HFFc6 (cell line): ENCODE measurements around the gene PHRF1. TPM values are rescaled to one million over a fixed set of nuclear protein-coding genes. Genes with fewer than 3 reads are reported as not detected.

Source experiments
- DNase-seq: peaks from one replicate; pipeline ENCODE4 v3.0.0-alpha.2; 2018
- H3K27ac Mint-ChIP-seq: 2 replicates; pipeline ENCODE4 v1.8.0; 2020; ENCODE audit warnings: mild to moderate bottlenecking, mixed read lengths
- H3K27me3 Mint-ChIP-seq: 2 replicates; pipeline ENCODE4 v1.8.0; 2021; ENCODE audit warnings: mild to moderate bottlenecking, moderate library complexity, mixed read lengths; ENCODE audit not compliant: insufficient read depth
- H3K36me3 Mint-ChIP-seq: 2 replicates; pipeline ENCODE4 v1.8.0; 2021; ENCODE audit warnings: low read depth, mixed read lengths
- H3K4me1 Mint-ChIP-seq: 2 replicates; pipeline ENCODE4 v1.8.0; 2020; ENCODE audit warnings: low read depth, mixed read lengths
- H3K4me3 Mint-ChIP-seq: 2 replicates; pipeline ENCODE4 v1.8.0; 2020; ENCODE audit warnings: mild to moderate bottlenecking, moderate library complexity, mixed read lengths
- H3K9me3 Mint-ChIP-seq: 2 replicates; pipeline ENCODE4 v1.8.0; 2020; ENCODE audit warnings: mild to moderate bottlenecking, mixed read lengths
- total RNA-seq, 6 experiments: library from RNA; stranded (reverse); fragmentation: NEBNext Ultra II Directional; extraction: Animal tissue kit (Norgen Biotek cat#: 25700); gene quantifications; 2 replicates in 1 of 6; 3 replicates in 5 of 6; pipeline ENCODE4 v1.2.3, GENCODE V29; 2021
- TF ChIP-seq, protein P1 (sequence below): fragments of 200-600 bp; sonication (generic); IDR thresholded peaks from 2 replicates; pipeline ENCODE4 v1.5.0; 2021; ENCODE audit warnings: antibody characterized with exemption, mild to moderate bottlenecking

The PHRF1 gene
- total RNA-seq, 6 experiments from 2014 or later: 23.8 to 27.5 (median 24.8) TPM

DNA sequence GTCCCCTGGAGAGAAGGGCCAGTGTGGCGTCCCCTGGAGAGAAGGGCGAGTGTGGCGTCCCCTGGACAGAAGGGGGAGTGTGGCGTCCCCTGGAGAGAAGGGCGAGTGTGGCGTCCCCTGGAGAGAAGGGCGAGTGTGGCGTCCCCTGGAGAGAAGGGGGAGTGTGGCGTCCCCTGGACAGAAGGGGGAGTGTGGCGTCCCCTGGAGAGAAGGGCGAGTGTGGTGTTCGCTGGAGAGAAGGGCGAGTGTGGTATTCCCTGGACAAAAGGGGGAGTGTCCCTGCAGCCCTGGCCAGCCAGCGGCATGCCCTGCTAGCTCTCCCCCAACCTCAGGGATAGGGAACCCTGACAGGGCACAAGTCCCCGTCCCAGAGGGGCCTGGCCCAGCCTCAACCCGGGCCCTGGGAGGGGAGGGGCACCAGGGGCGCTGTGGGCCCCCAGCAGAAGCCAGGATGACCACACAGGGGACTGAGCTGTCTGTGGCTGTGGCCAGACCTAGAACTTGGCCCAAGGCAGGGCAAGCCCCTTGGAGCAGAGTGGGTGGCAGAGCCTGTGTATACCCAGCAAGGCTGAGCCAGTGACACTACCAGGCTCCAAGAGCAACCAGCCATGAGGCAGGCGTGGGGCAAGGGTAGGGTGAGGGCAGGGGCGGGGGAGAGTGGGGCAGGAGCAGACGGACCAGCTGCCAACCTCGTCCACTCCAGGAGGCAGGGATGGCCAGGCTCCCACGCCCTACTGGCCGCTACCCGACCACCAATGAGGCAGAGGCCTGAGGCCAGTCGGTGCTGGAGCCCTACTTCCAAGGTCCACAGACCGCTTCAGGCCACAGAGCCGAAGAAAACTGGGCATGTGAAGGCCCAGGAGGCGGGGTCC is 45.1 kb upstream of the PHRF1 start:
- no peaks in the 10 kb centered on the region; the same call in 1 of the 2 replicates for H3K4me1 Mint-ChIP-seq
- no peak for DNase-seq

DNA sequence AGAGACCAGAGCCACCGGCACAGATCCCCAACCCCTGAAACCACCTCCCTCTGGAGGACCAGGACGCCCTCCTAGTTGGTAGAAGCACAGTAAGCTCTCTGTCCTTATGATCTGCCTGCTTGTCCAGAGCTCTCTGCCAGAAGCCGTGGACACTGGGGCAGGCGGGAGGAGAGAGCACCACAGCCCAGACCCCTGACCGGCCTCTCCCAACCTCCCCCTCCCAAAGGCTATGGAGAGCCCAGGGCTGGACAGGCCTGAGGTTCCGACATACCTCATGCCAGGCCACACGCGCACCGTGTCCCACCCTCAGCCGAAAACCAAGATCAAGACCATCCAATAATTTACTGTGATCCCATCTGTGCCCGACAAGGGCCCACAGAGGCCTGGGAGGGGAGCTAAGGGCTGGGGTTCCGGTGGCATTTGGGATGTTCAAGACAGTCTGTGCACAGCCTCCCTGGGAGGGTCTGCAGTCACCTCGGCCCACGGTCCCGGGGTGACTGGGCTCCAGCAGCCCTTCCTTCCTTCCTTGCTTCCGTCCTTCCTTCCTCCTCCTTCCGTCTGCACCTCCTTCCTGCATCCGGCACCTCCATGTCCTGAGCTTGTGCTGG is 44.2 kb upstream of the PHRF1 start:
- Mint-ChIP-seq H3K9me3 (no peaks in the 10 kb centered on the region), H3K36me3 (no peaks in the 10 kb centered on the region), H3K4me1 (no peaks in the 10 kb centered on the region), H3K4me3 (no peak overlapping the region), H3K27ac (no peak overlapping the region), H3K27me3 (peaks cover 2% of the 10 kb centered on the region)
- no peak for DNase-seq
- TF ChIP-seq, protein P1, sequence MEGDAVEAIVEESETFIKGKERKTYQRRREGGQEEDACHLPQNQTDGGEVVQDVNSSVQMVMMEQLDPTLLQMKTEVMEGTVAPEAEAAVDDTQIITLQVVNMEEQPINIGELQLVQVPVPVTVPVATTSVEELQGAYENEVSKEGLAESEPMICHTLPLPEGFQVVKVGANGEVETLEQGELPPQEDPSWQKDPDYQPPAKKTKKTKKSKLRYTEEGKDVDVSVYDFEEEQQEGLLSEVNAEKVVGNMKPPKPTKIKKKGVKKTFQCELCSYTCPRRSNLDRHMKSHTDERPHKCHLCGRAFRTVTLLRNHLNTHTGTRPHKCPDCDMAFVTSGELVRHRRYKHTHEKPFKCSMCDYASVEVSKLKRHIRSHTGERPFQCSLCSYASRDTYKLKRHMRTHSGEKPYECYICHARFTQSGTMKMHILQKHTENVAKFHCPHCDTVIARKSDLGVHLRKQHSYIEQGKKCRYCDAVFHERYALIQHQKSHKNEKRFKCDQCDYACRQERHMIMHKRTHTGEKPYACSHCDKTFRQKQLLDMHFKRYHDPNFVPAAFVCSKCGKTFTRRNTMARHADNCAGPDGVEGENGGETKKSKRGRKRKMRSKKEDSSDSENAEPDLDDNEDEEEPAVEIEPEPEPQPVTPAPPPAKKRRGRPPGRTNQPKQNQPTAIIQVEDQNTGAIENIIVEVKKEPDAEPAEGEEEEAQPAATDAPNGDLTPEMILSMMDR: no peak

More for the DNA sequence above, 45.1 kb upstream of the PHRF1 start:
- H3K4me3 Mint-ChIP-seq: no peak overlapping the region
- H3K36me3 Mint-ChIP-seq: no peaks in the 10 kb centered on the region
- peaks cover 2% of the 10 kb centered on the region for H3K27me3 Mint-ChIP-seq
- H3K9me3 Mint-ChIP-seq: no peaks in the 10 kb centered on the region
- H3K27ac Mint-ChIP-seq: no peak overlapping the region
- TF ChIP-seq, protein P1: no peak

DNA sequence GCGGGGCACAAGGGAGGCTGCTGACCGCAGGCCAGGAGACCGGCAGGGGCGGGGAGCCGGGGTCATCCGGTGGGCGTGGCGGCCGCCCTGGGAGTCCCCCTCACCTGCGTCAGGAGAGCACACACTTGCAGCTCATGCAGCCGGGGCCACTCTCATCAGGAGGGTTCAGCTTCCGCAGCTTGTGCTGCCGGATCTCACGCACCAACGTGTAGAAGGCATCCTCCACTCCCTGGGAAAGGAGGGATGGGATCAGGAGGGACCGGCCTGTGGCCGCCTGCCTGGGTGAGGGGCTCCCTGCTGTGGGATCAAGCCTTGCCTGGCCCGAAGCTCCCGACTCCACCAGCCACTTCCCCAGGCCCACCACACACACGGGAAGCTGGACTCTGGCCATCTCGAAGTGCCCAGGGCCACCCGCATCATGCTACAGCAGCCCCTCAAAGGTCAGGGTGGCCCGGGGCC is 43.7 kb upstream of the PHRF1 start:
- DNase-seq: no peak
- TF ChIP-seq, protein P1: no peak
- Mint-ChIP-seq H3K4me3 (no peak overlapping the region), H3K36me3 (no peaks in the 10 kb centered on the region), H3K4me1 (no peaks in the 10 kb centered on the region), H3K27me3 (peaks cover 2% of the 10 kb centered on the region), H3K9me3 (no peaks in the 10 kb centered on the region), H3K27ac (no peak overlapping the region)

DNA sequence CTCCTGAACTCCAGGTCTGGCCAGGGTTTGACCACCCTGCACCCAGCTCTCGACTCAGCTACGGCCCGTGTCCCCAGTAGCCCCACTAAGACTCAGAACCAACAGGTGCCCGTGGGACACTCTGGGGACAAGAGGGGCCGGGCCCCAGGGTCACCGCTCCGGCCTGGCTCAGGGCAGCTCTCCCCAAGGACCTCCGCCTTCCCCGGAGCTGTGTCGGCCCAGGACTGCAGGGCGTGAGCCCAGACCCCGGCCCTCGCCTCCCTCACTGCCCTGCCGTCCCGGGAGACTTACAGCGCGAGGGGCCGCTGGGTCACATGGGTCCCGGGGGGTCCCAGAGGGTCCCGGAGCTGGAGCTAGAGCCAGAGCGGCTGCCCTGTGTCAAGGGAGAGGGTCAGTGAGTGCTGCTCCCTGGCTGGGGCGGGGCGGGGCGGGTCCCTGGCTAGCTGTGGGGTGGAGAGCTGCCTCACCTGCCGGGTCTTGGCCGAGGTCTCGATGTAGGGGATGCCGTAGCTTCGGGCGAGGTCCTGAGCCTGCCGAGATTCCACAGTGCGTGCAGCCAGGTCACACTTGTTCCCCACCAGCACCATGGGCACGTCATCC is 43.2 kb upstream of the PHRF1 start:
- no peak overlapping the region for H3K4me3 Mint-ChIP-seq
- no peak overlapping the region for H3K27ac Mint-ChIP-seq
- TF ChIP-seq, protein P1: no peak
- H3K27me3 Mint-ChIP-seq: peaks cover 2% of the 10 kb centered on the region
- no peaks in the 10 kb centered on the region for H3K36me3 Mint-ChIP-seq
- H3K9me3 Mint-ChIP-seq: no peaks in the 10 kb centered on the region
- DNase-seq: no peak
- H3K4me1 Mint-ChIP-seq: no peaks in the 10 kb centered on the region

DNA sequence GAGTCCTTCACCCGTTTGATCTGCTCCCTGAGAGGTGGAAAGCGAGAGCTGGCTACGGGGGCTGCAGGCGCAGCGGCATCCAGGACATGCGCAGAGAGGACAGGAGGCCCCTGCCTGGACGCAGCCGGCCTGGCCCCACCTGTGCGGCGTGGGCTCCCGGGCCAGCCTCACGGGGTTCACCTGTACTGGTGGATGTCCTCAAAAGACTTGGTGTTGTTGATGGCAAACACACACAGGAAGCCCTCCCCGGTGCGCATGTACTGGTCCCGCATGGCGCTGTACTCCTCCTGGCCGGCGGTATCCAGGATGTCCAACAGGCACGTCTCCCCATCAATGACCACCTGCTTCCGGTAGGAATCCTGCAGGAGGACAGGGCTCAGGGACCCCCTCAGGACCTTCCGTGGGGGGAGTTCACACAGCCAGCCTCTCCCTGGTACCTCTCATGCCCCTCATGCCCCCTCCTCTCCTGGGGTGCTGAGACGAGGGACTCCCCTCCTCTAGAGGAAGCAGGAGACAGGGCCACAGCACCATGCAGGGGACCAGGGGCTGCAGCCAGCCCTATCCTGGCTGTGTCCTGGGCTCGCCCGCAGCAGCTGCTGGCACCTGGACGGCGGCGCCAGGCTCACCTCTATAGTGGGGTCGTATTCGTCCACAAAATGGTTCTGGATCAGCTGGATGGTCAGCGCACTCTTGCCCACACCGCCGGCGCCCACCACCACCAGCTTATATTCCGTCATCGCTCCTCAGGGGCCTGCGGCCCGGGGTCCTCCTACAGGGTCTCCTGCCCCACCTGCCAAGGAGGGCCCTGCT is 42.5 kb upstream of the PHRF1 start:
- H3K27ac Mint-ChIP-seq: no peak overlapping the region
- H3K36me3 Mint-ChIP-seq: no peaks in the 10 kb centered on the region
- H3K4me3 Mint-ChIP-seq: peak overlapping the region; percentile 79
- TF ChIP-seq, protein P1: no peak
- no peaks in the 10 kb centered on the region for H3K9me3 Mint-ChIP-seq
- peaks cover 2% of the 10 kb centered on the region for H3K27me3 Mint-ChIP-seq
- DNase-seq: no peak
- H3K4me1 Mint-ChIP-seq: no peaks in the 10 kb centered on the region
